GM19372 (cell line): Measurements from ENCODE around the gene KNDC1.

ENCODE experiments used
- ATAC-seq: cut with Tn5 transposase; IDR thresholded peaks from one replicate; pipeline ENCODE4 v1.9.1; 2021; ENCODE audit warnings: mild to moderate bottlenecking, low read depth, moderate library complexity; ENCODE audit not compliant: unreplicated experiment

KNDC1 gene

GRCh38 chr10:133160826-133161471 lies 930 bp downstream of the KNDC1 start:
- no peak for ATAC-seq

GRCh38 chr10:133161486-133162109 lies 1.6 kb downstream of the KNDC1 start:
- ATAC-seq = no peak

GRCh38 chr10:133162178-133162909 lies 2.3 kb downstream of the KNDC1 start:
- no peak for ATAC-seq

- ATAC-seq = no peak
Measured at GRCh38 chr10:133162910-133163856, 3.2 kb downstream of the KNDC1 start.

GRCh38 chr10:133163889-133164815 lies 4.1 kb downstream of the KNDC1 start:
- no peak for ATAC-seq

GRCh38 chr10:133164816-133165555 lies 5.0 kb downstream of the KNDC1 start:
- no peak for ATAC-seq

- no peak for ATAC-seq
Measured at GRCh38 chr10:133165556-133166503, 5.8 kb downstream of the KNDC1 start.

- no peak for ATAC-seq
Measured at GRCh38 chr10:133166504-133166827, 6.4 kb downstream of the KNDC1 start.

GRCh38 chr10:133166828-133167692 lies 7.0 kb downstream of the KNDC1 start:
- no peak for ATAC-seq

- ATAC-seq = no peak
Measured at GRCh38 chr10:133167693-133168616, 7.9 kb downstream of the KNDC1 start.

- ATAC-seq = no peak
Measured at GRCh38 chr10:133168617-133169031, 8.6 kb downstream of the KNDC1 start.

- no peak for ATAC-seq
Measured at GRCh38 chr10:133169173-133169947, 9.3 kb downstream of the KNDC1 start.

GRCh38 chr10:133170092-133170491 lies 10.1 kb downstream of the KNDC1 start:
- ATAC-seq = no peak

- no peak for ATAC-seq
Measured at GRCh38 chr10:133173860-133174640, 14.0 kb downstream of the KNDC1 start.
